ENCODE measurements around the gene MFSD12.
"Not testable (repeated sequence)": the region's sequence is repeated elsewhere in the genome, so short reads cannot be mapped to it uniquely, and the experiment has no call there.

MFSD12 gene

GRCh38 chr19:3533033-3533432 is 24.4 kb downstream of the MFSD12 start:
- no peak for TF ChIP-seq ZNF274 (IDR thresholded peaks at IDR 0.05; ENCODE audit: low read depth, low read length)
- H3K4me3 ChIP-seq (ENCODE audit: low read length): no peak overlapping the region

- no peak for TF ChIP-seq ZNF274 (IDR thresholded peaks at IDR 0.05; ENCODE audit: low read depth, low read length)
- H3K4me3 ChIP-seq (ENCODE audit: low read length): no peak overlapping the region
Measured at GRCh38 chr19:3532154-3532786, 25.1 kb downstream of the MFSD12 start.

- no peak overlapping the region for H3K4me3 ChIP-seq (ENCODE audit: low read length)
- TF ChIP-seq ZNF274 (IDR thresholded peaks at IDR 0.05; ENCODE audit: low read depth, low read length): no peak
Measured at GRCh38 chr19:3531716-3532115, 25.7 kb downstream of the MFSD12 start.

- TF ChIP-seq ZNF274 (IDR thresholded peaks at IDR 0.05; ENCODE audit: low read depth, low read length): no peak
- H3K4me3 ChIP-seq (ENCODE audit: low read length): no peak overlapping the region
Measured at GRCh38 chr19:3530389-3530788, 27.0 kb downstream of the MFSD12 start.

GRCh38 chr19:3529299-3529698 is 28.1 kb downstream of the MFSD12 start:
- H3K4me3 ChIP-seq (ENCODE audit: low read length): not testable (repeated sequence)

GRCh38 chr19:3528539-3529211 is 28.7 kb downstream of the MFSD12 start:
- H3K4me3 ChIP-seq (ENCODE audit: low read length): no peak overlapping the region
- no peak for TF ChIP-seq ZNF274 (IDR thresholded peaks at IDR 0.05; ENCODE audit: low read depth, low read length)

- TF ChIP-seq ZNF274 (IDR thresholded peaks at IDR 0.05; ENCODE audit: low read depth, low read length): no peak
Measured at GRCh38 chr19:3528080-3528479, 29.3 kb downstream of the MFSD12 start.

GRCh38 chr19:3527238-3527910 is 30.0 kb downstream of the MFSD12 start:
- TF ChIP-seq ZNF274 (IDR thresholded peaks at IDR 0.05; ENCODE audit: low read depth, low read length): no peak

More at GRCh38 chr19:3528080-3528479, 29.3 kb downstream of the MFSD12 start:
- H3K4me3 ChIP-seq (ENCODE audit: low read length): no peak overlapping the region

GRCh38 chr19:3526507-3527237 is 30.7 kb downstream of the MFSD12 start:
- TF ChIP-seq ZNF274 (IDR thresholded peaks at IDR 0.05; ENCODE audit: low read depth, low read length): no peak

More at GRCh38 chr19:3527238-3527910, 30.0 kb downstream of the MFSD12 start:
- no peak overlapping the region for H3K4me3 ChIP-seq (ENCODE audit: low read length)

GRCh38 chr19:3524904-3525451 is 32.4 kb downstream of the MFSD12 start:
- H3K4me3 ChIP-seq (ENCODE audit: low read length): no peak overlapping the region
- no peak for TF ChIP-seq ZNF274 (IDR thresholded peaks at IDR 0.05; ENCODE audit: low read depth, low read length)

More at GRCh38 chr19:3526507-3527237, 30.7 kb downstream of the MFSD12 start:
- H3K4me3 ChIP-seq (ENCODE audit: low read length): no peak overlapping the region

- H3K4me3 ChIP-seq (ENCODE audit: low read length): no peak overlapping the region
- no peak for TF ChIP-seq ZNF274 (IDR thresholded peaks at IDR 0.05; ENCODE audit: low read depth, low read length)
Measured at GRCh38 chr19:3524078-3524842, 33.1 kb downstream of the MFSD12 start.

- TF ChIP-seq ZNF274 (IDR thresholded peaks at IDR 0.05; ENCODE audit: low read depth, low read length): no peak
- no peak overlapping the region for H3K4me3 ChIP-seq (ENCODE audit: low read length)
Measured at GRCh38 chr19:3523361-3524077, 33.9 kb downstream of the MFSD12 start.

Measured in GM08714 (cell line).